ENCODE measurements around the gene SRR.

SRR gene

GRCh38 chr17:2319051-2319450 is 15.3 kb downstream of the SRR start:
- Mint-ChIP-seq H3K4me3 (no peak overlapping the region), H3K9me3 (no peaks in the 10 kb centered on the region), H3K27ac (no peak overlapping the region), H3K36me3 (ENCODE audit: low read depth) (peaks cover 42% of the 10 kb centered on the region), H3K27me3 (ENCODE audit: low read depth) (no peaks in the 10 kb centered on the region), H3K4me1 (no peaks in the 10 kb centered on the region)
- TF ChIP-seq CTCF (IDR thresholded peaks at IDR 0.05; ENCODE audit: unreplicated experiment in 3 of 3): no peak

GRCh38 chr17:2321399-2321798 is 17.6 kb downstream of the SRR start:
- Mint-ChIP-seq H3K36me3 (ENCODE audit: low read depth) (peaks cover 62% of the 10 kb centered on the region), H3K27ac (no peak overlapping the region), H3K4me1 (no peaks in the 10 kb centered on the region), H3K4me3 (no peak overlapping the region), H3K9me3 (no peaks in the 10 kb centered on the region), H3K27me3 (ENCODE audit: low read depth) (no peaks in the 10 kb centered on the region)
- no peak for TF ChIP-seq CTCF (IDR thresholded peaks at IDR 0.05; ENCODE audit: unreplicated experiment in 3 of 3)

- H3K4me3 Mint-ChIP-seq: no peak overlapping the region
- no peaks in the 10 kb centered on the region for H3K9me3 Mint-ChIP-seq
- no peak overlapping the region for H3K27ac Mint-ChIP-seq
- no peaks in the 10 kb centered on the region for H3K27me3 Mint-ChIP-seq (ENCODE audit: low read depth)
- no peaks in the 10 kb centered on the region for H3K4me1 Mint-ChIP-seq
- TF ChIP-seq CTCF (IDR thresholded peaks at IDR 0.05; ENCODE audit: unreplicated experiment in 3 of 3): no peak
- peaks cover 66% of the 10 kb centered on the region for H3K36me3 Mint-ChIP-seq (ENCODE audit: low read depth)
These were observed 20.0 kb downstream of the SRR start for GRCh38 chr17:2323629-2324314.

DNA sequence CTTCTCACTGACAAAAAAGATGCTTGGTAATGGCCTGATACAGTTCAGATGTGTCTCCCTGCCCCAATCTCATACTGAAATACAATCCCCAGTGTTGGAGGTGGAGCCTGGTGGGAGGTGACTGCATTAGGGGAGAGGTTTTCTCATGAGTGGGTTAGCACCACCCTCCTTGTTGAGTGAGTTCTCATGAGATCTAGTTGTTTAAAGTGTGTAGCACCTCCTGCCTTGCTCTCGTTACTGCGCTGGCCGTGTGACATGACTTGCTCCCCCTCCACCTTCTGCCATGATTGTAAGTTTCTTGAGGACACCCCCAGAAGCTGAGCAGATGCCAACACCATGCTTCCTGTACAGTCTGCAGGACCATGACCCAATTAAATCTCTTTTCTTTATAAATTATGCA is 27.6 kb downstream of the SRR start:
- Mint-ChIP-seq H3K36me3 (ENCODE audit: low read depth) (peaks cover 31% of the 10 kb centered on the region), H3K4me3 (no peak overlapping the region), H3K27ac (no peak overlapping the region), H3K27me3 (ENCODE audit: low read depth) (no peaks in the 10 kb centered on the region), H3K9me3 (no peaks in the 10 kb centered on the region), H3K4me1 (peaks cover 16% of the 10 kb centered on the region)
- TF ChIP-seq CTCF (IDR thresholded peaks at IDR 0.05; ENCODE audit: unreplicated experiment in 3 of 3): no peak

GRCh38 chr17:2335726-2336214 is 32.0 kb downstream of the SRR start:
- H3K4me1 Mint-ChIP-seq: peaks cover 23% of the 10 kb centered on the region
- no peak for TF ChIP-seq CTCF (IDR thresholded peaks at IDR 0.05; ENCODE audit: unreplicated experiment in 3 of 3)
- peak overlapping the region in 2 of 3 experiments; percentile 100 for H3K4me3 Mint-ChIP-seq
- no peaks in the 10 kb centered on the region for H3K27me3 Mint-ChIP-seq (ENCODE audit: low read depth)
- peak overlapping the region; percentile 84 to 97 (median 93) for H3K27ac Mint-ChIP-seq
- H3K36me3 Mint-ChIP-seq (ENCODE audit: low read depth): peaks cover 9% of the 10 kb centered on the region
- no peaks in the 10 kb centered on the region for H3K9me3 Mint-ChIP-seq

Data from nephron (organoid).